GM15510 (cell line): ENCODE measurements around the gene TNFSF15.

Experiments
- POLR2A ChIP-seq: IDR thresholded peaks from 3 replicates; pipeline ENCODE4 v1.6.1; 2011; ENCODE audit warnings: borderline replicate concordance; ENCODE audit not compliant: insufficient read length; ENCODE audit errors: extremely low read depth

TNFSF15 gene

DNA sequence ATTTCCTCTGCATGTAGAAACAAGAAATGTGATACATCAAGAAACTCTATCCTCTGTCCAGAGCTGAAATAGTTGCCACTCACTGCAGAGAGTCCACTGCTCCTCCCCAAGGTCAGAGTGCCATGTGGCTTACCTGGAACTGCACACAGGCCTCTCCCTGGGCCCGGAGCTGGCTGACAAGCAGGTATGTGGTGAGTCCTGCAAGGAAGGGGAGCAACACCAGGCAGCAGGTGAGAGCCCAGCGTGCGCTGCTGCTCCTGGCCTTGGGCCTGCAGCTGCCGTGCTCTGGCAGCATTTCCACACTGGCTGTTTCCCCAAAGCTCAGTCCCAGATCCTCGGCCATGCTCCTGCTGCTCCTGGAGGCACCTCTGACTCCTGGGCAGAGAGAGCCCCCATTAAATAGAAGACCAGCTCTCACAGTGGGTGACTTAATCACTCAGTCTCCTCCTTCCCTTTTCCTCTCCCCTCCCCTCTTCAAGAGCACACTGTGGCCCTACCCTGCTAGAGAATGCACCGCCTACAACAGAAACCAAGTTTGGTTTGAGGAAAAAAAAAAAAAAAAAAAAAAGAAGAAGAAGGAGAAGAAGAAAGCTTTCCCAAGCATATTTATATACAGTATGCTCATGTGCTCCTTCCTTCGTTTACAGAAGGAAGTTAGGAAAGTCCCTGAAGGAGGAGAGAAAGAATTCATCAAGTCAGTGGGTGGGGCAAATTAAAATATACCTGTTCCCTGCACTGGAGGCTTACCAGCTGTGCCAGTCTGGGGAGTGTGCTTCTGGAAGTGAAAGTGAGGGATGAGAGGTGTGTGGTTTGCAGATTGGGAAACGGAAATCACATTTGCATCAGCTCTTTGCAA, at the start of gene TNFSF15:
Gene TNFSF15 (minus strand): TSS at position 370 of the 856 bp plus-strand sequence. CDS start 27 bp downstream, at position 343.
- no peak for TF ChIP-seq POLR2A

GRCh38 chr9:114855488-114855887, 49.6 kb upstream of the TNFSF15 start:
- TF ChIP-seq POLR2A, result no peak

DNA sequence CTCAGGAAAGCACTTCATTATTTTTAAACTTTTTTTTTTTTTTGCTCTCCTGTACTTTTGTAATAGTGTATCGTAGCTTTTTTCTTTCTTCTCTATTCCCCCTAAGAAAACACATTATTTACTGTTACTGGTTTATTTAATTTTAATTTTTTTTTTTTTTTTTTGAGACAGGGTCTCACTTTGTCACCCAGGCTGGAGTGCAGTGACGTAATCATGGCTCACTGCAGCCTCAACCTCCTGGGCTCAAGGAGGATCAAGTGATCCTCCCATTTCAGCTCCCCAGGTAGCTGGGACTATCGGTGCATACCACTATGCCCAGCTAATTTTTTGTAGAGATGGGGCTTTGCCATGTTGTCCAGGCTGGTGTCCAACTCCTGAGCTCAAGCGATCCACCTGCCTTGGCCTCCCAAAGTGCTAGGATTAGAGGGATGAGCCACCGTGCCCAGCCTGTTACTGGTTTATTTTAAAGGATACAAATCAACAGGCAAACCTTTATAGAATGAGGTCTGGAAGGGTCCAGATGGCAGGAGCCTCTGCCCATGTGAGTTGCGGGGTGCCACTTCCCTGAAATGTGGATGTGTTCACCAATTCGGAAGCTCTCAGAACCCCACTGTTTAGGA, 49.0 kb upstream of the TNFSF15 start:
- TF ChIP-seq POLR2A, result no peak

GRCh38 chr9:114853071-114853855, 47.4 kb upstream of the TNFSF15 start:
- TF ChIP-seq POLR2A, result no peak

GRCh38 chr9:114852050-114852594, 46.3 kb upstream of the TNFSF15 start:
- TF ChIP-seq POLR2A, result no peak

- TF ChIP-seq POLR2A, result no peak
These were observed 45.5 kb upstream of the TNFSF15 start for GRCh38 chr9:114851306-114851705.

- TF ChIP-seq POLR2A, result no peak
These were observed 45.0 kb upstream of the TNFSF15 start for GRCh38 chr9:114850871-114851270.

- no peak for TF ChIP-seq POLR2A
These were observed 43.6 kb upstream of the TNFSF15 start for GRCh38 chr9:114849450-114849849.

GRCh38 chr9:114847492-114848417, 41.9 kb upstream of the TNFSF15 start:
- TF ChIP-seq POLR2A, result no peak

DNA sequence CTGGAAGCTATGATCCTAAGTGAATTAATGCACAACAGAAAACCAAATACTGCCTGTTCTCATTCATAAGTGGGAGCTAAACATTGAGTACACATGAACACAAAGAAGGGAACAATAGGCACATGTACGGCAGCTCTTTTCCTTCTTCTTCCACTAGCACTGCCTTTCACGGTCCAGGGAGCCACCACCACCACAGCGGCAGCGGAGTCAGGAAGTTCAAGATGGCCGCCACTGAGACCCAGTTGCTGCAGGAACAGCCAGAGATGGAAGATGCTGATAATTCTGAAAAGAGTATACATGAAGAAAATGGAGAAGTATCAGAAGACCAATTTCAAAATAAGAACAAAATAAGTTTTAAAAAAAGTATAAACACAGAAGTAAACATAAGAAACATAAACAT, 39.5 kb upstream of the TNFSF15 start:
- TF ChIP-seq POLR2A, result no peak

GRCh38 chr9:114844766-114845165, 38.9 kb upstream of the TNFSF15 start:
- TF ChIP-seq POLR2A, result no peak

- no peak for TF ChIP-seq POLR2A
These were observed 32.1 kb upstream of the TNFSF15 start for GRCh38 chr9:114837923-114838322.

- no peak for TF ChIP-seq POLR2A
These were observed 30.9 kb upstream of the TNFSF15 start for GRCh38 chr9:114836769-114837168.

GRCh38 chr9:114834386-114834785, 28.5 kb upstream of the TNFSF15 start:
- no peak for TF ChIP-seq POLR2A

- TF ChIP-seq POLR2A, result no peak
These were observed 24.7 kb upstream of the TNFSF15 start for GRCh38 chr9:114830546-114830945.
